ENCODE data around the gene CLDN3.
"Not testable (repeated sequence)": the region's sequence is repeated elsewhere in the genome, so short reads cannot be mapped to it uniquely, and the experiment has no call there.

CLDN3 gene, protein sequence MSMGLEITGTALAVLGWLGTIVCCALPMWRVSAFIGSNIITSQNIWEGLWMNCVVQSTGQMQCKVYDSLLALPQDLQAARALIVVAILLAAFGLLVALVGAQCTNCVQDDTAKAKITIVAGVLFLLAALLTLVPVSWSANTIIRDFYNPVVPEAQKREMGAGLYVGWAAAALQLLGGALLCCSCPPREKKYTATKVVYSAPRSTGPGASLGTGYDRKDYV

GRCh38 chr7:73770002-73770859 lies at the start of gene CLDN3:
Gene CLDN3 (minus strand): TSS chr7:73770270. CDS start chr7:73770049, 221 bp downstream.
- DNase-seq = peak; percentile 27

GRCh38 chr7:73817121-73817520 lies 47.1 kb upstream of the CLDN3 start:
- DNase-seq = no peak

- no peak for DNase-seq
Observed at GRCh38 chr7:73815436-73815835, 45.4 kb upstream of the CLDN3 start.

DNA sequence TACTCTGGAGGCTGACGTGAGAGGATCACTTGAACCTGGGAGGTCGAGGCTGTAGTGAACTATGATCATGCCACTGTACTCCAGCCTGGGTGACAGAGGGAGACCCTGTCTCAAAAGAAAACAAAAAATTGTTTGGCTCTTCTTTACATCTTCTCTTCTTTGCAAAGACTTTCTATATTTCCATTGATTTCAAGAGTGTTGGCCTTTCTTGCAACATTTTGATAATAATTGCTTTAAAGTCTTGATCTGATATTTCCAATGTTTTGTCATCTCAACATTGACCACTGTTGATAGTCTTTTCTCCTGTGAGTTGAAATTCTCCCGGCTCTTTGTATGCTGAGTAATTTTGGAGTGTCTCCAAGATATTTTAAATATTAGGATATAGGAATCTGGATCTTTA lies 42.9 kb upstream of the CLDN3 start:
- DNase-seq = no peak

DNA sequence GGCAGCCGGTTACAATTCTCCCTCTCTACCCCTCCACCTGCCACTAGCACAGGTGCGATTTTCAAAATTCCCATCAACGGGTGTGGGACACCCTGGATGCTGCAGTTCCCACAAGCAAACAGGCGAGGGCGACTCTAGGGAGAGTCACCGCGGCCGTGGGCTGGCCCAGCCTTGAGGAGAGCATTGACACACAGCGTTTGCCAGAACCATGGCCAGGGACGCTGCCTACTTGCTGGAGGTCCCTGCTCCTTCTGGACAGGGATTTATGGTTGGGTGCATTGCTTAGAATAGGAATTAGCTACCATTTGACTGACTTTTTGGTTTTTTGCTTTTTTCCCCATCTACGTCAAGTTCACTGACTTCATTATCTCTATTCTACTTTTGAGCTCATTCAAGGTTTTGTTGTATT lies 41.7 kb upstream of the CLDN3 start:
- DNase-seq = peak; percentile 63

GRCh38 chr7:73810998-73811360 lies 40.9 kb upstream of the CLDN3 start:
- no peak for DNase-seq

GRCh38 chr7:73809467-73809951 lies 39.4 kb upstream of the CLDN3 start:
- no peak for DNase-seq

- DNase-seq = no peak
Observed at GRCh38 chr7:73802459-73802858, 32.4 kb upstream of the CLDN3 start.

GRCh38 chr7:73801577-73801976 lies 31.5 kb upstream of the CLDN3 start:
- no peak for DNase-seq

GRCh38 chr7:73799282-73800141 lies 29.4 kb upstream of the CLDN3 start:
- DNase-seq = no peak

DNA sequence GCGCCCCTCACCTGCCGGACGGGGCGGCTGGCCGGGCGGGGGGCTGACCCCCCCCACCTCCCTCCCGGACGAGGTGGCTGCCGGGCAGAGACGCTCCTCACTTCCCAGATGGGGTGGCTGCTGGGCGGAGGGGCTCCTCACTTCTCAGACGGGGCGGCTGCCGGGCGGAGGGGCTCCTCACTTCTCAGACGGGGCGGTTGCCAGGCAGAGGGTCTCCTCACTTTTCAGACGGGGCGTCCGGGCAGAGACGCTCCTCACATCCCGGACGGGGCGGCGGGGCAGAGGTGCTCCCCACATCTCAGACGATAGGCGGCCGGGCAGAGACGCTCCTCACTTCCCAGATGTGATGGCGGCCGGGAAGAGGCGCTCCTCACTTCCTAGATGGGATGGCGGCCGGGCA lies 27.1 kb upstream of the CLDN3 start:
- DNase-seq = not testable (repeated sequence)

DNA sequence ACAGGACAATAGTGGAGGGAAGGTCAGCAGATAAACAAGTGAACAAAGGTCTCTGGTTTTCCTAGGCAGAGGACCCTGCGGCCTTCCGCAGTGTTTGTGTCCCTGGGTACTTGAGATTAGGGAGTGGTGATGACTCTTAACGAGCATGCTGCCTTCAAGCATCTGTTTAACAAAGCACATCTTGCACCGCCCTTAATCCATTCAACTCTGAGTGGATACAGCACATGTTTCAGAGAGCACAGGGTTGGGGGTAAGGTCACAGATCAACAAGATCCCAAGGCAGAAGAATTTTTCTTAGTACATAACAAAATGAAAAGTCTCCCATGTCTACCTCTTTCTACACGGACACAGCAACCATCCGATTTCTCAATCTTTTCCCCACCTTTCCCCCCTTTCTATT lies 26.6 kb upstream of the CLDN3 start:
- not testable (repeated sequence) for DNase-seq

GRCh38 chr7:73795188-73795587 lies 25.1 kb upstream of the CLDN3 start:
- not testable (repeated sequence) for DNase-seq

GRCh38 chr7:73791170-73791690 lies 21.2 kb upstream of the CLDN3 start:
- not testable (repeated sequence) for DNase-seq

GRCh38 chr7:73789051-73789450 lies 19.0 kb upstream of the CLDN3 start:
- no peak for DNase-seq

- DNase-seq = not testable (repeated sequence)
Observed at GRCh38 chr7:73787786-73788048, 17.6 kb upstream of the CLDN3 start.

GRCh38 chr7:73786588-73786987 lies 16.5 kb upstream of the CLDN3 start:
- no peak for DNase-seq

GRCh38 chr7:73779517-73779916 lies 9.4 kb upstream of the CLDN3 start:
- no peak for DNase-seq

DNA sequence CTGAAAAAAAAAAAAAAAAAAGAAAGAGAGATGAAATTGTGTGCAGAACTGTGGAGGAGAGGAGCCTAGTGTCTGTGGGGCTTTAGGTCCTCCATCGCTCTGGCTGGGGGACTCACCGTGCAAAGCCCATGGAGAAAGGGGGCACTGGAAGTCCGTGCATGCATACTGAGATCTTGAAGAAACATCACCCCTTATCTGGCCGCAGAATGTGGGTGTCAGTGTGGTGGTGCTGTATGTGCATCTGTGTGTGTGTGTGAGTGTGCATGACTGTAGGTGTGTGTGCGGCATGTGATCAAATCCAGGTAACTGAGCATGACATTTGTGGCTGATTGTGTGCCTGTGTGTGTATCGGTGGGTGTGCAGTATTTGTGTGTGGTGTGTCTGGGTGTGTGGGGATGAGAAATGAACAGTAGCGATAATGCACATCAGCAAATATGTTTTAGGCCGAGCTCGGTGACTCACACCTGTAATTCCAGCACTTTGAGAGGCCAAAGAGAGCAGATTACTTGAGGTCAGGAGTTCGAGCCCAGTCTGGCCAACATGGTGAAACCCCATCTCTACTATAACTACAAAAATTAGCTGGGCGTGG lies 8.8 kb upstream of the CLDN3 start:
- no peak for DNase-seq

DNA sequence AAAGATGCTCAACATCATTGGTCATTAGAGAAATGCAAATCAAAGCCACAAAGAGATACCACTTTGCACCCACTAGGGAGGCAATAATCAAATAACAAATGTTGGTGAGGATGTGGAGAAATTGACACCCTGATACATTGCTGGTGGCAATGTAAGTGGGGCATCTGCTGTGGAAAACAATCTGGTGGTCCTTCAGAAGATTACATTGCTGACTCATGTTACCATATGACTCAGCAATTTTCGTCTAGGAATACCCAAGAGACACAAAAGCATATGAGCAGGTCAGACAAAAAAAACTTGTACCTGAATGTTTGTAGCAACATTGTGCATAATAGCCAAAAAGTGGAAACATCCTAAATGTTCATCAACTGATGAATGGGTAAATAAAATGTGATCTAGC lies 4.9 kb upstream of the CLDN3 start:
- DNase-seq = no peak

- no peak for DNase-seq
Observed at GRCh38 chr7:73773700-73774517, 3.8 kb upstream of the CLDN3 start.

Data from stimulated activated CD4-positive, alpha-beta T cell treated with anti-CD3 and anti-CD28 coated beads, Interleukin-4, amount 100 ng/mL, for 1 hour (primary cell).